ENCODE data around the gene TMEM272. TPM values are rescaled to one million over a fixed set of nuclear protein-coding genes. Genes with fewer than 3 reads are reported as not detected.

The TMEM272 gene
- total RNA-seq, 1 experiment from 2014 or later: 0.15 TPM

GRCh38 chr13:51856027-51856736 is 11.2 kb upstream of the TMEM272 start:
- no peak for ATAC-seq
- CTCF ChIA-PET: no interaction called here
- H3K9me3 ChIP-seq (ENCODE audit: control insufficient read depth, insufficient read depth, low read depth, low read length): no peaks in the 10 kb centered on the region
- H3K36me3 ChIP-seq (ENCODE audit: control insufficient read depth, insufficient read depth, low read length): no peaks in the 10 kb centered on the region
- H3K4me3 ChIP-seq (ENCODE audit: low read depth in 2 of 2, low read length in 2 of 2): no peak overlapping the region
- POLR2A ChIA-PET: no interaction called here
- DNase-seq (ENCODE audit: low read depth, low spot score): no peak
- BruUV-seq (replicated peaks): no TSS peak
- peaks cover 3% of the 10 kb centered on the region; the same call in 1 of the 2 replicates for H3K4me1 ChIP-seq (ENCODE audit: control insufficient read depth, insufficient read depth, low read length)
- intact Hi-C loops (cut with micrococcal nuclease; ENCODE audit: unreplicated experiment): no loop called here
- in situ Hi-C loops (cut with HindIII; ENCODE audit: low pct_unique_long_range_greater_than_20kb, low sequenced_read_pairs): no loop called here
- no peak overlapping the region for H3K27ac ChIP-seq (ENCODE audit: low read length)
- no peaks in the 10 kb centered on the region for H3K27me3 ChIP-seq (ENCODE audit: control insufficient read depth, insufficient read depth, low read length)
- TF ChIP-seq REST (IDR thresholded peaks at IDR 0.05; ENCODE audit: insufficient read depth in 1 of 2, low read depth in 2 of 2, low read length in 1 of 2): no peak

GRCh38 chr13:51849145-51850101 is 4.4 kb upstream of the TMEM272 start:
- no peak for DNase-seq (ENCODE audit: low read depth, low spot score)
- CTCF ChIA-PET: no interaction called here
- TF ChIP-seq, protein P1, sequence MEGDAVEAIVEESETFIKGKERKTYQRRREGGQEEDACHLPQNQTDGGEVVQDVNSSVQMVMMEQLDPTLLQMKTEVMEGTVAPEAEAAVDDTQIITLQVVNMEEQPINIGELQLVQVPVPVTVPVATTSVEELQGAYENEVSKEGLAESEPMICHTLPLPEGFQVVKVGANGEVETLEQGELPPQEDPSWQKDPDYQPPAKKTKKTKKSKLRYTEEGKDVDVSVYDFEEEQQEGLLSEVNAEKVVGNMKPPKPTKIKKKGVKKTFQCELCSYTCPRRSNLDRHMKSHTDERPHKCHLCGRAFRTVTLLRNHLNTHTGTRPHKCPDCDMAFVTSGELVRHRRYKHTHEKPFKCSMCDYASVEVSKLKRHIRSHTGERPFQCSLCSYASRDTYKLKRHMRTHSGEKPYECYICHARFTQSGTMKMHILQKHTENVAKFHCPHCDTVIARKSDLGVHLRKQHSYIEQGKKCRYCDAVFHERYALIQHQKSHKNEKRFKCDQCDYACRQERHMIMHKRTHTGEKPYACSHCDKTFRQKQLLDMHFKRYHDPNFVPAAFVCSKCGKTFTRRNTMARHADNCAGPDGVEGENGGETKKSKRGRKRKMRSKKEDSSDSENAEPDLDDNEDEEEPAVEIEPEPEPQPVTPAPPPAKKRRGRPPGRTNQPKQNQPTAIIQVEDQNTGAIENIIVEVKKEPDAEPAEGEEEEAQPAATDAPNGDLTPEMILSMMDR (IDR thresholded peaks at IDR 0.05): peak; percentile 69
- TF ChIP-seq POLR2AphosphoS5 (IDR thresholded peaks at IDR 0.05; ENCODE audit: low read depth, low read length) (no peak), SIN3A (IDR thresholded peaks at IDR 0.05; ENCODE audit: borderline replicate concordance, insufficient read depth, low read depth, low read length) (no peak), REST (IDR thresholded peaks at IDR 0.05; ENCODE audit: insufficient read depth in 1 of 2, low read depth in 2 of 2, low read length in 1 of 2) (no peak), TCF7L2 (IDR thresholded peaks at IDR 0.05; ENCODE audit: low read depth, low read length) (no peak)

More at GRCh38 chr13:51849145-51850101, 4.4 kb upstream of the TMEM272 start:
- H3K4me1 ChIP-seq (ENCODE audit: control insufficient read depth, insufficient read depth, low read length): no peaks in the 10 kb centered on the region
- peaks cover 3% of the 10 kb centered on the region; the same call in 1 of the 2 replicates for H3K27me3 ChIP-seq (ENCODE audit: control insufficient read depth, insufficient read depth, low read length)
- peak; percentile 58; the same call in 1 of the 2 replicates for ATAC-seq
- no peaks in the 10 kb centered on the region for H3K36me3 ChIP-seq (ENCODE audit: control insufficient read depth, insufficient read depth, low read length)
- no peak overlapping the region for H3K4me3 ChIP-seq (ENCODE audit: low read depth in 2 of 2, low read length in 2 of 2)
- intact Hi-C loops (cut with micrococcal nuclease; ENCODE audit: unreplicated experiment): no loop called here
- BruUV-seq (replicated peaks): no TSS peak
- POLR2A ChIA-PET: no interaction called here
- in situ Hi-C loops (cut with HindIII; ENCODE audit: low pct_unique_long_range_greater_than_20kb, low sequenced_read_pairs): no loop called here
- H3K9me3 ChIP-seq (ENCODE audit: control insufficient read depth, insufficient read depth, low read depth, low read length): no peaks in the 10 kb centered on the region
- no peak overlapping the region for H3K27ac ChIP-seq (ENCODE audit: low read length)

Measured in Panc1 (cell line).